Liver (tissue), 9 donors: ENCODE data around the gene GOLGA6A. TPM values are rescaled to one million over a fixed set of nuclear protein-coding genes. Genes with fewer than 3 reads are reported as not detected.

Source experiments
- DNase-seq: peaks from one replicate; pipeline ENCODE4 v3.0.0-alpha.2; 2017; ENCODE audit warnings: low spot score
- H3K27ac ChIP-seq, 2 donors: one replicate each; pipeline ENCODE4 v1.7.0; 2013; ENCODE audit warnings: inconsistent platforms in 2 of 2, low read length in 2 of 2, control low read depth in 1 of 2, low read depth in 1 of 2, mild to moderate bottlenecking in 1 of 2
- H3K27me3 ChIP-seq, 4 donors: one replicate each; pipeline versions ENCODE4 v1.6.1 to v1.7.0; 2013; ENCODE audit warnings: low read length in 3 of 4, inconsistent platforms in 1 of 4, mild to moderate bottlenecking in 1 of 4, moderate library complexity in 1 of 4; ENCODE audit not compliant: control insufficient read depth in 4 of 4, insufficient read depth in 4 of 4
- H3K36me3 ChIP-seq, 4 donors: one replicate each; pipeline versions ENCODE4 v1.6.1 to v1.7.0; 2013; ENCODE audit warnings: low read length in 3 of 4, mild to moderate bottlenecking in 3 of 4, low read depth in 1 of 4, moderate library complexity in 1 of 4; ENCODE audit not compliant: control insufficient read depth in 4 of 4, insufficient read depth in 3 of 4
- H3K4me1 ChIP-seq, 4 donors: one replicate each; pipeline versions ENCODE4 v1.6.1 to v1.7.0; 2013; ENCODE audit warnings: low read length in 3 of 4, mild to moderate bottlenecking in 3 of 4, moderate library complexity in 1 of 4; ENCODE audit not compliant: control insufficient read depth in 4 of 4, insufficient read depth in 4 of 4
- H3K4me3 ChIP-seq, 3 donors: one replicate each; pipeline versions ENCODE4 v1.6.1 to v1.7.0; 2013; ENCODE audit warnings: low read length in 3 of 3, control low read depth in 1 of 3, low read depth in 1 of 3, mild to moderate bottlenecking in 1 of 3
- H3K9ac ChIP-seq, 2 donors: one replicate each; pipeline ENCODE4 v1.7.0; 2013; ENCODE audit warnings: low read length in 2 of 2, mild to moderate bottlenecking in 2 of 2, moderate library complexity in 2 of 2, control low read depth in 1 of 2, low read depth in 1 of 2
- H3K9me3 ChIP-seq, 4 donors: one replicate each; pipeline versions ENCODE4 v1.6.1 to v1.7.0; 2013; ENCODE audit warnings: low read length in 3 of 4; ENCODE audit not compliant: control insufficient read depth in 4 of 4
- ATF3 ChIP-seq: IDR thresholded peaks from 2 replicates; pipeline ENCODE4 v1.6.1; 2016; ENCODE audit warnings: antibody characterized with exemption
- CTCF ChIP-seq: fragments of 150-350 bp; IDR thresholded peaks from 2 replicates; pipeline ENCODE4 v1.5.1; 2017; ENCODE audit warnings: improper control_type of control experiment, low read depth, low read length; ENCODE audit not compliant: missing input control
- EGR1 ChIP-seq, 2 donors: IDR thresholded peaks; 2 replicates each; pipeline ENCODE4 v1.6.1; 2016 to 2018; ENCODE audit warnings: antibody characterized with exemption in 2 of 2, low read depth in 2 of 2
- FOXA1 ChIP-seq: IDR thresholded peaks from 2 replicates; pipeline ENCODE4 v1.6.1; 2016; ENCODE audit warnings: antibody characterized with exemption
- FOXA2 ChIP-seq: IDR thresholded peaks from 2 replicates; pipeline ENCODE4 v1.6.1; 2016; ENCODE audit warnings: antibody characterized with exemption
- GABPA ChIP-seq, 2 donors: IDR thresholded peaks in 1 of 2; conservative IDR thresholded peaks in 1 of 2; 2 replicates each; pipeline ENCODE4 v1.6.1; 2016; ENCODE audit warnings: antibody characterized with exemption in 2 of 2, mild to moderate bottlenecking in 1 of 2, moderate library complexity in 1 of 2
- HNF4A ChIP-seq, 2 donors: conservative IDR thresholded peaks; 2 replicates each; pipeline ENCODE4 v1.6.1; 2016; ENCODE audit warnings: antibody characterized with exemption in 2 of 2, mild to moderate bottlenecking in 2 of 2
- HNF4G ChIP-seq: IDR thresholded peaks from 2 replicates; pipeline ENCODE4 v1.6.1; 2016; ENCODE audit warnings: antibody characterized with exemption
- JUND ChIP-seq, 2 donors: IDR thresholded peaks; 2 replicates each; pipeline ENCODE4 v1.6.1; 2016; ENCODE audit warnings: antibody characterized with exemption in 2 of 2
- MAX ChIP-seq: IDR thresholded peaks from 2 replicates; pipeline ENCODE4 v1.6.1; 2016; ENCODE audit warnings: antibody characterized with exemption
- NR2F2 ChIP-seq: IDR thresholded peaks from 2 replicates; pipeline ENCODE4 v1.6.1; 2016; ENCODE audit warnings: antibody characterized with exemption
- RAD21 ChIP-seq, 2 donors: IDR thresholded peaks; 2 replicates each; pipeline ENCODE4 v1.6.1; 2016; ENCODE audit warnings: antibody characterized with exemption in 2 of 2, mild to moderate bottlenecking in 2 of 2
- RXRA ChIP-seq, 2 donors: IDR thresholded peaks; 2 replicates each; pipeline ENCODE4 v1.6.1; 2017 to 2018; ENCODE audit warnings: antibody characterized with exemption in 2 of 2, mild to moderate bottlenecking in 1 of 2
- SP1 ChIP-seq: IDR thresholded peaks from 2 replicates; pipeline ENCODE4 v1.6.1; 2018; ENCODE audit warnings: antibody characterized with exemption, mild to moderate bottlenecking
- TAF1 ChIP-seq: conservative IDR thresholded peaks from 2 replicates; pipeline ENCODE4 v1.6.1; 2016; ENCODE audit warnings: antibody characterized with exemption, mild to moderate bottlenecking
- YY1 ChIP-seq: IDR thresholded peaks from 2 replicates; pipeline ENCODE4 v1.6.1; 2016; ENCODE audit warnings: antibody characterized with exemption, mild to moderate bottlenecking
- whole genome bisulfite sequencing: extraction: QIAGEN DNeasy Blood & Tissue Kit; methylation state at CpG from one replicate; pipeline ENCODE4 v1.1.7; 2013; 5-methylcytosine and 5-hydroxymethylcytosine counted together
- polyA plus RNA-seq, 2 donors: library from polyadenylated mRNA; stranded (reverse) in 1 of 2; unstranded in 1 of 2; fragments of 200-250 nt in 1 of 2; fragments of >200 nt in 1 of 2; fragmentation: Nextera tagmentation in 1 of 2; extraction: Ambion mirVana in 1 of 2; gene quantifications; one replicate each; pipeline versions ENCODE4 v1.2.1 to v1.2.3, GENCODE V29; 2013 to 2015
- total RNA-seq, 2 donors: library from RNA; depleted of rRNA; stranded (reverse); fragments of >200 nt; gene quantifications; one replicate each; pipeline ENCODE4 v1.2.3, GENCODE V29; 2014
- TF ChIP-seq, protein P1 (sequence below): IDR thresholded peaks from 2 replicates; pipeline ENCODE4 v1.6.1; 2016; ENCODE audit warnings: antibody characterized with exemption, mild to moderate bottlenecking
- TF ChIP-seq, protein P2 (sequence below): IDR thresholded peaks from 2 replicates; pipeline ENCODE4 v1.6.1; 2016; ENCODE audit warnings: antibody characterized with exemption
- donor health status: healthy.
- donor health status: healthy.
- donor health status: healthy.
- donor health status: healthy.
- donor health status: healthy.

Gene GOLGA6A
- total and polyA plus RNA-seq, 4 donors: 0.06 to 1.4 (median 0.63) TPM

DNA sequence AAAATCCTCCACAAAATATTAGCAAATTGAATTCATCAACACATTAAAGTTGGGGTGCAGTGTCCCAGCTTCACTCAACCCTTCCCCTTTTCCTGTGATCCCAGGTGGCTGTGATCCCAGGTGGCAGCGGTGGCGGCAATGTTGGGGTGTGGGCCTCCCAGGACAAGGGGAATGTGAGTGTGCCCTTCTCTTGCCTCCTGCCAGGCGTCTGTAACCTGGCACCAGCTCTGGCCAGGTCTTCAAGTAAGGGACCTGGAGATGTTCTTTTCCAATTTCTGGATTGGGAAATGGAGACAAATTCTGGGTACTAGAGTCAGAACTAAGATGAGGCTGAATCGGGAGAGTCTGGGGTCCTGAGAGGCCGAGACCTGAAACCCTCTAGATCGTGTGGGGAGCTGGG lies 20.1 kb downstream of the GOLGA6A start:
- H3K4me3 ChIP-seq: no peak overlapping the region
- no peak for TF ChIP-seq MAX
- TF ChIP-seq, protein P1, sequence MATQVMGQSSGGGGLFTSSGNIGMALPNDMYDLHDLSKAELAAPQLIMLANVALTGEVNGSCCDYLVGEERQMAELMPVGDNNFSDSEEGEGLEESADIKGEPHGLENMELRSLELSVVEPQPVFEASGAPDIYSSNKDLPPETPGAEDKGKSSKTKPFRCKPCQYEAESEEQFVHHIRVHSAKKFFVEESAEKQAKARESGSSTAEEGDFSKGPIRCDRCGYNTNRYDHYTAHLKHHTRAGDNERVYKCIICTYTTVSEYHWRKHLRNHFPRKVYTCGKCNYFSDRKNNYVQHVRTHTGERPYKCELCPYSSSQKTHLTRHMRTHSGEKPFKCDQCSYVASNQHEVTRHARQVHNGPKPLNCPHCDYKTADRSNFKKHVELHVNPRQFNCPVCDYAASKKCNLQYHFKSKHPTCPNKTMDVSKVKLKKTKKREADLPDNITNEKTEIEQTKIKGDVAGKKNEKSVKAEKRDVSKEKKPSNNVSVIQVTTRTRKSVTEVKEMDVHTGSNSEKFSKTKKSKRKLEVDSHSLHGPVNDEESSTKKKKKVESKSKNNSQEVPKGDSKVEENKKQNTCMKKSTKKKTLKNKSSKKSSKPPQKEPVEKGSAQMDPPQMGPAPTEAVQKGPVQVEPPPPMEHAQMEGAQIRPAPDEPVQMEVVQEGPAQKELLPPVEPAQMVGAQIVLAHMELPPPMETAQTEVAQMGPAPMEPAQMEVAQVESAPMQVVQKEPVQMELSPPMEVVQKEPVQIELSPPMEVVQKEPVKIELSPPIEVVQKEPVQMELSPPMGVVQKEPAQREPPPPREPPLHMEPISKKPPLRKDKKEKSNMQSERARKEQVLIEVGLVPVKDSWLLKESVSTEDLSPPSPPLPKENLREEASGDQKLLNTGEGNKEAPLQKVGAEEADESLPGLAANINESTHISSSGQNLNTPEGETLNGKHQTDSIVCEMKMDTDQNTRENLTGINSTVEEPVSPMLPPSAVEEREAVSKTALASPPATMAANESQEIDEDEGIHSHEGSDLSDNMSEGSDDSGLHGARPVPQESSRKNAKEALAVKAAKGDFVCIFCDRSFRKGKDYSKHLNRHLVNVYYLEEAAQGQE: no peak
- TF ChIP-seq RXRA (IDR thresholded peaks at IDR 0.05): no peak
- no peak for TF ChIP-seq JUND (IDR thresholded peaks at IDR 0.05)
- TF ChIP-seq FOXA1: no peak
- TF ChIP-seq HNF4G: no peak
- TF ChIP-seq, protein P2, sequence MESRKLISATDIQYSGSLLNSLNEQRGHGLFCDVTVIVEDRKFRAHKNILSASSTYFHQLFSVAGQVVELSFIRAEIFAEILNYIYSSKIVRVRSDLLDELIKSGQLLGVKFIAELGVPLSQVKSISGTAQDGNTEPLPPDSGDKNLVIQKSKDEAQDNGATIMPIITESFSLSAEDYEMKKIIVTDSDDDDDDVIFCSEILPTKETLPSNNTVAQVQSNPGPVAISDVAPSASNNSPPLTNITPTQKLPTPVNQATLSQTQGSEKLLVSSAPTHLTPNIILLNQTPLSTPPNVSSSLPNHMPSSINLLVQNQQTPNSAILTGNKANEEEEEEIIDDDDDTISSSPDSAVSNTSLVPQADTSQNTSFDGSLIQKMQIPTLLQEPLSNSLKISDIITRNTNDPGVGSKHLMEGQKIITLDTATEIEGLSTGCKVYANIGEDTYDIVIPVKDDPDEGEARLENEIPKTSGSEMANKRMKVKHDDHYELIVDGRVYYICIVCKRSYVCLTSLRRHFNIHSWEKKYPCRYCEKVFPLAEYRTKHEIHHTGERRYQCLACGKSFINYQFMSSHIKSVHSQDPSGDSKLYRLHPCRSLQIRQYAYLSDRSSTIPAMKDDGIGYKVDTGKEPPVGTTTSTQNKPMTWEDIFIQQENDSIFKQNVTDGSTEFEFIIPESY: no peak
- no peak for TF ChIP-seq EGR1 (IDR thresholded peaks at IDR 0.05; ENCODE audit: low read depth in 2 of 2)
- TF ChIP-seq FOXA2: no peak
- no peak for TF ChIP-seq ATF3
- no peak for TF ChIP-seq CTCF
- TF ChIP-seq NR2F2: no peak
- TF ChIP-seq GABPA (IDR thresholded peaks at IDR 0.05 in 1 of 2, conservative IDR thresholded peaks at IDR 0.05 in 1 of 2): no peak
- TF ChIP-seq RAD21 (IDR thresholded peaks at IDR 0.05): no peak
- TF ChIP-seq HNF4A (conservative IDR thresholded peaks at IDR 0.05): no peak
- no peak for TF ChIP-seq TAF1
- WGBS: 91% methylated on average over 6 of the region's 6 CpGs
- no peak overlapping the region for H3K27ac ChIP-seq
- no peaks in the 10 kb centered on the region for H3K27me3 ChIP-seq
- no peak for DNase-seq
- H3K9me3 ChIP-seq: no peaks in the 10 kb centered on the region
- H3K9ac ChIP-seq: no peak overlapping the region
- no peaks in the 10 kb centered on the region for H3K4me1 ChIP-seq
- no peaks in the 10 kb centered on the region for H3K36me3 ChIP-seq

DNA sequence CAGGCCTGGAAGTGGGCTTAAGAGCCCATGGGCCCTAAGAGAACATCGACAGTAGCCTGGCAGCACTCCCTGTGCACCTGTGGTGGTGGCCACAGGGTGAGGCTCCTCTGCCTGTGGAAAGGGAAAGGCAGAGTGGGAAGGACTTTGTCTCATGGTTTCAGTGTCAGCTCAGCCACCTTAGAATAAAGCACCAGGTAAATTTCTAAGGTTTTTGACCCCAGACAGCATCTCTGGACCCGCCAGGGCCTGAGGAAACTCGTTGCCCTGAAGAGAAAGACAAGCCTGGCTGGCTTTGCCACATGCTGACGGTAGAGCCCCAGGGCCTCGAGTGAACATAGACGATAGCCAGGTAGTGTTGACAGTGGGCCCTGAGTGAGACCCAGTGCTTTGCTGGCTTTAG lies 22.1 kb downstream of the GOLGA6A start:
- Histone ChIP-seq H3K27me3 (no peaks in the 10 kb centered on the region), H3K9me3 (no peaks in the 10 kb centered on the region), H3K4me1 (no peaks in the 10 kb centered on the region), H3K27ac (no peak overlapping the region), H3K36me3 (no peaks in the 10 kb centered on the region), H3K4me3 (no peak overlapping the region), H3K9ac (no peak overlapping the region)
- 84% methylated on average over 6 of the region's 6 CpGs for WGBS
- DNase-seq: no peak
- no peak for TF ChIP-seq FOXA2
- no peak for TF ChIP-seq SP1
- TF ChIP-seq CTCF: no peak
- TF ChIP-seq, protein P1: no peak
- no peak for TF ChIP-seq MAX
- no peak for TF ChIP-seq TAF1
- no peak for TF ChIP-seq HNF4A (conservative IDR thresholded peaks at IDR 0.05)
- no peak for TF ChIP-seq YY1
- no peak for TF ChIP-seq EGR1 (IDR thresholded peaks at IDR 0.05; ENCODE audit: low read depth in 2 of 2)
